Gastrocnemius medialis (tissue), 4 donors: Measurements from ENCODE around the gene DDX1. TPM values are rescaled to one million over a fixed set of nuclear protein-coding genes. Genes with fewer than 3 reads are reported as not detected.
A peak's percentile ranks its signal among the peaks of the same experiment; 100 is the strongest.

ENCODE experiments used
- ATAC-seq, 2 donors: fragments of 150-250 bp; one replicate each; pipeline ENCODE4 v1.9.1; 2016
- DNase-seq, 2 donors: peaks; one replicate each; pipeline ENCODE4 v3.0.0-alpha.2; 2019
- H3K27ac ChIP-seq, 4 donors: fragments of 200-600 bp; sonication (generic); 1 replicate in 1 of 4; 2 replicates in 3 of 4; pipeline ENCODE4 v1.5.1; 2016 to 2018; ENCODE audit warnings: mild to moderate bottlenecking in 2 of 4, moderate library complexity in 1 of 4
- H3K27me3 ChIP-seq, 3 donors: fragments of 200-600 bp; sonication (generic) in 2 of 3; 1 replicate in 1 of 3; 2 replicates in 2 of 3; pipeline versions ENCODE4 v1.5.1 to v1.6.0; 2016 to 2019; ENCODE audit warnings: mild to moderate bottlenecking in 1 of 3, moderate library complexity in 1 of 3
- H3K36me3 ChIP-seq, 2 donors: fragments of 200-600 bp; sonication (generic) in 1 of 2; one replicate each; pipeline ENCODE4 v1.5.1; 2017 to 2018
- H3K4me1 ChIP-seq, 2 donors: fragments of 200-600 bp; sonication (generic) in 1 of 2; one replicate each; pipeline ENCODE4 v1.5.1; 2016 to 2017; ENCODE audit warnings: mild to moderate bottlenecking in 2 of 2
- H3K4me3 ChIP-seq, 4 donors: fragments of 200-600 bp; sonication (generic) in 3 of 4; 1 replicate in 1 of 4; 2 replicates in 3 of 4; pipeline ENCODE4 v1.5.1; 2016 to 2019; ENCODE audit warnings: mild to moderate bottlenecking in 2 of 4
- H3K9me3 ChIP-seq, 3 donors: fragments of 200-600 bp; sonication (generic) in 2 of 3; 1 replicate in 1 of 3; 2 replicates in 2 of 3; pipeline ENCODE4 v1.5.1; 2016 to 2019
- POLR2A ChIP-seq, 2 donors: fragments of 450-650 bp; IDR thresholded peaks; one replicate each; pipeline ENCODE4 v1.6.1; 2017; ENCODE audit warnings: antibody characterized with exemption in 2 of 2, mild to moderate bottlenecking in 2 of 2, moderate library complexity in 2 of 2
- in situ Hi-C, 4 donors: fragments of 200-750 bp; cut with MboI; loops; one replicate each; pipeline versions ENCODE4 v1.15.0 to v1.8.0; 2017; ENCODE audit warnings: low sequenced_read_pairs in 4 of 4
- intact Hi-C: fragments of 100-400 bp; cut with DNase I; formaldehyde crosslinking; loops from one replicate; pipeline ENCODE4 v1.15.1; 2023; ENCODE audit warnings: low total_unique reads
- total RNA-seq, 4 donors: library from RNA; depleted of rRNA; stranded (reverse); fragments of >200 nt; gene quantifications; one replicate each; pipeline versions ENCODE4 v1.1.0 to v1.2.3, GENCODE V29; 2016
- TF ChIP-seq, protein P1 (sequence below), 5 experiments: fragments of 450-650 bp in 3 of 5; fragments of 200-600 bp in 2 of 5; sonication (generic) in 2 of 5; IDR thresholded peaks in 4 of 5; conservative IDR thresholded peaks in 1 of 5; 1 replicate in 4 of 5; 2 replicates in 1 of 5; pipeline ENCODE4 v1.5.1; 2016 to 2019; ENCODE audit warnings: antibody characterized with exemption in 5 of 5, mild to moderate bottlenecking in 3 of 5, moderate library complexity in 3 of 5

The DDX1 gene
- total RNA-seq, 4 donors from 2014 or later = 72.8 to 108 (median 88.6) TPM

DNA sequence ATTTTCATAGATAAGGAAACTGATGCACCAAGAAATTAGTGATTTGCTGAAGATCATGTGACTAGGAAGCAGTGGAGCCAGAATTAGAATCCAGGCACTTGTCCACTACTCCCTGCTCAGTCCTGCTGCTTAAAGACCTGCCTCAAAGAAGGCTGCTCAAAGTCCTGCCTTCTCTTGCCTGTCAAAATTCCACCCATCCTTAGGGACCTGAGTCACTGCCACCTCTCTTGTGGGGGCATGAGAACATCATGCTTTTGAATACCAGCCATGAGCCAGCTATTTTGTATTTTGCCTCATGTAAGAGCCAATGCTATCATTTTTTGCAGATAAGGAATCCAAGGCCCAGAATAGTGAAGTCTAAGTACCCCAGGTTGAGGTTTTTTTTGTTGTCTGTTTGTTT is 47.1 kb downstream of the DDX1 start:
- Histone ChIP-seq H3K9me3 (no peaks in the 10 kb centered on the region), H3K4me1 (peaks cover 7 to 20% of the 10 kb centered on the region in 2 donors), H3K4me3 (no peak overlapping the region), H3K27me3 (no peaks in the 10 kb centered on the region), H3K36me3 (peaks cover 0 to 15% of the 10 kb centered on the region in 2 donors), H3K27ac (no peak overlapping the region)
- in situ Hi-C loops = loop anchor here (10.0 to 25.0 kb wide), 8 partner anchors 299 to 1124 kb away; partner anchors contain the start of gene MYCN (in 1 of the 4)
- DNase-seq = no peak
- TF ChIP-seq, protein P1, sequence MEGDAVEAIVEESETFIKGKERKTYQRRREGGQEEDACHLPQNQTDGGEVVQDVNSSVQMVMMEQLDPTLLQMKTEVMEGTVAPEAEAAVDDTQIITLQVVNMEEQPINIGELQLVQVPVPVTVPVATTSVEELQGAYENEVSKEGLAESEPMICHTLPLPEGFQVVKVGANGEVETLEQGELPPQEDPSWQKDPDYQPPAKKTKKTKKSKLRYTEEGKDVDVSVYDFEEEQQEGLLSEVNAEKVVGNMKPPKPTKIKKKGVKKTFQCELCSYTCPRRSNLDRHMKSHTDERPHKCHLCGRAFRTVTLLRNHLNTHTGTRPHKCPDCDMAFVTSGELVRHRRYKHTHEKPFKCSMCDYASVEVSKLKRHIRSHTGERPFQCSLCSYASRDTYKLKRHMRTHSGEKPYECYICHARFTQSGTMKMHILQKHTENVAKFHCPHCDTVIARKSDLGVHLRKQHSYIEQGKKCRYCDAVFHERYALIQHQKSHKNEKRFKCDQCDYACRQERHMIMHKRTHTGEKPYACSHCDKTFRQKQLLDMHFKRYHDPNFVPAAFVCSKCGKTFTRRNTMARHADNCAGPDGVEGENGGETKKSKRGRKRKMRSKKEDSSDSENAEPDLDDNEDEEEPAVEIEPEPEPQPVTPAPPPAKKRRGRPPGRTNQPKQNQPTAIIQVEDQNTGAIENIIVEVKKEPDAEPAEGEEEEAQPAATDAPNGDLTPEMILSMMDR (IDR thresholded peaks at IDR 0.05 in 4 of 5, conservative IDR thresholded peaks at IDR 0.05 in 1 of 5) = no peak
- no peak for TF ChIP-seq POLR2A (IDR thresholded peaks at IDR 0.05)
- intact Hi-C loops = loop anchor here (5.0 to 10.0 kb wide), 2 partner anchors 306 to 1119 kb away; partner anchors contain the start of gene MYCN
- ATAC-seq = no peak

DNA sequence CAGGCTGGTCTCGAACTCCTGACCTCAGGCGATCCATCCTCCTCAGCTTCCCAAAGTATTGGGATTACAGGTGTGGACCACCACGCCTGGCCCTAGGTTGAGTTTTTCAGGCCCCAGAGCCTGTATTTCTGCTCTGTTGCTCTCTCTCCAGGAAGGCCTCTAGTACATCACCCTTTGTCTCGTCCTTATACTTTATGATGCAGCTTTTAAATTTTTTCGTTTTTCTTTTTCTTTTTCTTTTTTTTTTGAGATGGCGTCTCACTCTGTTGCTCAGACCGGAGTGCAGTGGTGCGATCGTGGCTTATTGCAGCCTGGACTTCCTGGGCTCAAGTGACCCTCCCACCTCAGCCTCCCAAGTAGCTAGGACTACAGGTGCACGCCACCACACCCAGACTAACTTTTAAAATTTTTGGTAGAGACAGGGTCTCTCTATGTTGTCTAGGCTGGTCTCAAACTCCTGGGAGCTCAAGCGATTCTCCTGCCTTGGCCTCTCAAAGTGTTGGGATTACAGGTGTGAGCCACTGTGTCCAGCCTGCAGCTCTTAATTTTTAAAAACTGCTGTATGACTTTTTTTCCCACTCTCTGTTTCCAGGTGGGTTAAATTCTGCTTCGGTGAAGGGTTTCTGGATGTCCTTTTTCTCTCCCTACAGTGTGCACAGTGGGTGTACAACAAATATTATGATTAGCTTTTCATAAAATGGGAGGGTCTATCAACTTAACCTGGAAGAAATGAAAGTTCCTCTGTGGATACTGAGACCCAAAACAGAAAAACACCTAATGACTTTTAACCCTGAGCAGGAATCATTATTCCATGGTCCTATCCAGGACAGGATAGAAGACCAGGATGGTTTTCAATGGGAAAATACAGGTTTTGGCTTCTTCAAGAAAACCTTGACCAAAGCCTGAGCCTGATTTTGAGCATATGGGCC is 47.9 kb downstream of the DDX1 start:
- Histone ChIP-seq H3K4me3 (no peak overlapping the region), H3K36me3 (peaks cover 0 to 7% of the 10 kb centered on the region in 2 donors), H3K27ac (no peak overlapping the region), H3K27me3 (no peaks in the 10 kb centered on the region), H3K9me3 (no peaks in the 10 kb centered on the region), H3K4me1 (peaks cover 7 to 20% of the 10 kb centered on the region in 2 donors)
- TF ChIP-seq, protein P1 (IDR thresholded peaks at IDR 0.05 in 4 of 5, conservative IDR thresholded peaks at IDR 0.05 in 1 of 5) = no peak
- ATAC-seq (no peak), DNase-seq (no peak)
- intact Hi-C loops = loop anchor here (5.0 to 10.0 kb wide), 2 partner anchors 305 to 1118 kb away; partner anchors contain the start of gene MYCN
- in situ Hi-C loops = loop anchor here (10.0 to 25.0 kb wide), 8 partner anchors 298 to 1123 kb away; partner anchors contain the start of gene MYCN (in 1 of the 4)

DNA sequence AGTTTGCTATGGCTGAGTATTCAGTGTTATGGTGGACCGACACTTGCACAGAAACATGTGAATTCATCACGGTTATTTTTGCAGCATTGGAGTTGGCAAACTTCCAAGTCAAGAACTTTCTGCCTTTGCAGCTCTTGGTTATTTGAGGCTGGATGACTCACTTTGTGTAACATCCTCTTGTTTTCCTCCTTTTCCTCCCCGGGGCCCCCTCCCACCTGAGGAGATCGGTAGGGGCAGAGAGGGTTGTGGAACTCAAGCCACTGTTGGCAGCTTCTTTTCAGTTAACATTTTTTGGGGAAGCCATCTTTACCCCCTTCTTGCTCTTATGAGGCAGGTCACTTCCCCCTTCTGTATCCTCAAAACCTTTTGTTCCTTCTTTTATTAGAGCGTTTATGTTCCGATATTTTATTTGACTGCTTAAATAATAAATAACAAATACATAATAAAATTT is 48.6 kb downstream of the DDX1 start:
- intact Hi-C loops = no loop called here
- ATAC-seq = peak in 1 of 2 donors; percentile 67
- Histone ChIP-seq H3K27me3 (no peaks in the 10 kb centered on the region), H3K4me1 (peaks cover 7 to 20% of the 10 kb centered on the region in 2 donors), H3K36me3 (peaks cover 0 to 5% of the 10 kb centered on the region in 2 donors), H3K9me3 (no peaks in the 10 kb centered on the region), H3K27ac (no peak overlapping the region), H3K4me3 (no peak overlapping the region)
- TF ChIP-seq, protein P1 (IDR thresholded peaks at IDR 0.05 in 4 of 5, conservative IDR thresholded peaks at IDR 0.05 in 1 of 5) = no peak
- no peak for TF ChIP-seq POLR2A (IDR thresholded peaks at IDR 0.05)
- DNase-seq = no peak
- in situ Hi-C loops = loop anchor here (25.0 kb wide), 5 partner anchors 297 to 1122 kb away; partner anchors contain the start of gene MYCN (in 1 of the 4)

DNA sequence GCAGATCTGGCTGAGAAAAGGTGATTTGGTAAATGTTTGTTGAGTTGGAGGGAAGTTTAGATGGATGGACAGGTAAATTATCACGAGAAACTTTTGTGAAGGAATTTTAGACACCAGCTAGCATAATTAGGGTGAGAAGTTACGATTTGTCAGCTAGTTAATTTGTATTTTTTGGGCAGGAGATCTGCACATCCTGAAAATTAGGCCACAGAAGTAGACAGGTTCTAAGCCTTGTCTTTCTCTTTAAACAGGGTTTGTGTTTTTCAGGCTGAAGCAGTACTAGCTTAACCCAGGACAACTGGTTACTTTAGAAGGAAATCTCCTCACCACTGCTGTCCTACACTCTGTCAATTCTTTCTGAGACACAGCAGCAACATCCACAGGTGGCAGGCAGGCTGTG is 49.1 kb downstream of the DDX1 start:
- no peak for TF ChIP-seq POLR2A (IDR thresholded peaks at IDR 0.05)
- TF ChIP-seq, protein P1 (IDR thresholded peaks at IDR 0.05 in 4 of 5, conservative IDR thresholded peaks at IDR 0.05 in 1 of 5) = no peak
- in situ Hi-C loops (loop anchor here (25.0 kb wide), 5 partner anchors 297 to 1122 kb away; partner anchors contain the start of gene MYCN (in 1 of the 4)), intact Hi-C loops (no loop called here)
- Histone ChIP-seq H3K27ac (no peak overlapping the region), H3K4me1 (peaks cover 7 to 20% of the 10 kb centered on the region in 2 donors), H3K36me3 (peaks cover 0 to 5% of the 10 kb centered on the region in 2 donors), H3K27me3 (no peaks in the 10 kb centered on the region), H3K9me3 (no peaks in the 10 kb centered on the region), H3K4me3 (no peak overlapping the region)
- DNase-seq (no peak), ATAC-seq (no peak)
